Liver (tissue), 9 donors: Measurements from ENCODE around the gene SLC4A8. TPM values are rescaled to one million over a fixed set of nuclear protein-coding genes. Genes with fewer than 3 reads are reported as not detected.

ENCODE experiments used
- DNase-seq: peaks from one replicate; pipeline ENCODE4 v3.0.0-alpha.2; 2017; ENCODE audit warnings: low spot score
- H3K27ac ChIP-seq, 2 donors: one replicate each; pipeline ENCODE4 v1.7.0; 2013; ENCODE audit warnings: inconsistent platforms in 2 of 2, low read length in 2 of 2, control low read depth in 1 of 2, low read depth in 1 of 2, mild to moderate bottlenecking in 1 of 2
- H3K27me3 ChIP-seq, 4 donors: one replicate each; pipeline versions ENCODE4 v1.6.1 to v1.7.0; 2013; ENCODE audit warnings: low read length in 3 of 4, inconsistent platforms in 1 of 4, mild to moderate bottlenecking in 1 of 4, moderate library complexity in 1 of 4; ENCODE audit not compliant: control insufficient read depth in 4 of 4, insufficient read depth in 4 of 4
- H3K36me3 ChIP-seq, 4 donors: one replicate each; pipeline versions ENCODE4 v1.6.1 to v1.7.0; 2013; ENCODE audit warnings: low read length in 3 of 4, mild to moderate bottlenecking in 3 of 4, low read depth in 1 of 4, moderate library complexity in 1 of 4; ENCODE audit not compliant: control insufficient read depth in 4 of 4, insufficient read depth in 3 of 4
- H3K4me1 ChIP-seq, 4 donors: one replicate each; pipeline versions ENCODE4 v1.6.1 to v1.7.0; 2013; ENCODE audit warnings: low read length in 3 of 4, mild to moderate bottlenecking in 3 of 4, moderate library complexity in 1 of 4; ENCODE audit not compliant: control insufficient read depth in 4 of 4, insufficient read depth in 4 of 4
- H3K4me3 ChIP-seq, 3 donors: one replicate each; pipeline versions ENCODE4 v1.6.1 to v1.7.0; 2013; ENCODE audit warnings: low read length in 3 of 3, control low read depth in 1 of 3, low read depth in 1 of 3, mild to moderate bottlenecking in 1 of 3
- H3K9ac ChIP-seq, 2 donors: one replicate each; pipeline ENCODE4 v1.7.0; 2013; ENCODE audit warnings: low read length in 2 of 2, mild to moderate bottlenecking in 2 of 2, moderate library complexity in 2 of 2, control low read depth in 1 of 2, low read depth in 1 of 2
- H3K9me3 ChIP-seq, 4 donors: one replicate each; pipeline versions ENCODE4 v1.6.1 to v1.7.0; 2013; ENCODE audit warnings: low read length in 3 of 4; ENCODE audit not compliant: control insufficient read depth in 4 of 4
- ATF3 ChIP-seq: IDR thresholded peaks from 2 replicates; pipeline ENCODE4 v1.6.1; 2016; ENCODE audit warnings: antibody characterized with exemption
- CTCF ChIP-seq: fragments of 150-350 bp; IDR thresholded peaks from 2 replicates; pipeline ENCODE4 v1.5.1; 2017; ENCODE audit warnings: improper control_type of control experiment, low read depth, low read length; ENCODE audit not compliant: missing input control
- EGR1 ChIP-seq, 2 donors: IDR thresholded peaks; 2 replicates each; pipeline ENCODE4 v1.6.1; 2016 to 2018; ENCODE audit warnings: antibody characterized with exemption in 2 of 2, low read depth in 2 of 2
- FOXA1 ChIP-seq: IDR thresholded peaks from 2 replicates; pipeline ENCODE4 v1.6.1; 2016; ENCODE audit warnings: antibody characterized with exemption
- FOXA2 ChIP-seq: IDR thresholded peaks from 2 replicates; pipeline ENCODE4 v1.6.1; 2016; ENCODE audit warnings: antibody characterized with exemption
- GABPA ChIP-seq, 2 donors: IDR thresholded peaks in 1 of 2; conservative IDR thresholded peaks in 1 of 2; 2 replicates each; pipeline ENCODE4 v1.6.1; 2016; ENCODE audit warnings: antibody characterized with exemption in 2 of 2, mild to moderate bottlenecking in 1 of 2, moderate library complexity in 1 of 2
- HNF4A ChIP-seq, 2 donors: conservative IDR thresholded peaks; 2 replicates each; pipeline ENCODE4 v1.6.1; 2016; ENCODE audit warnings: antibody characterized with exemption in 2 of 2, mild to moderate bottlenecking in 2 of 2
- HNF4G ChIP-seq: IDR thresholded peaks from 2 replicates; pipeline ENCODE4 v1.6.1; 2016; ENCODE audit warnings: antibody characterized with exemption
- JUND ChIP-seq, 2 donors: IDR thresholded peaks; 2 replicates each; pipeline ENCODE4 v1.6.1; 2016; ENCODE audit warnings: antibody characterized with exemption in 2 of 2
- MAX ChIP-seq: IDR thresholded peaks from 2 replicates; pipeline ENCODE4 v1.6.1; 2016; ENCODE audit warnings: antibody characterized with exemption
- NR2F2 ChIP-seq: IDR thresholded peaks from 2 replicates; pipeline ENCODE4 v1.6.1; 2016; ENCODE audit warnings: antibody characterized with exemption
- RAD21 ChIP-seq, 2 donors: IDR thresholded peaks; 2 replicates each; pipeline ENCODE4 v1.6.1; 2016; ENCODE audit warnings: antibody characterized with exemption in 2 of 2, mild to moderate bottlenecking in 2 of 2
- REST ChIP-seq: IDR thresholded peaks from 2 replicates; pipeline ENCODE4 v1.6.1; 2016; ENCODE audit warnings: antibody characterized with exemption, mild to moderate bottlenecking
- RXRA ChIP-seq, 2 donors: IDR thresholded peaks; 2 replicates each; pipeline ENCODE4 v1.6.1; 2017 to 2018; ENCODE audit warnings: antibody characterized with exemption in 2 of 2, mild to moderate bottlenecking in 1 of 2
- SP1 ChIP-seq: IDR thresholded peaks from 2 replicates; pipeline ENCODE4 v1.6.1; 2018; ENCODE audit warnings: antibody characterized with exemption, mild to moderate bottlenecking
- TAF1 ChIP-seq: conservative IDR thresholded peaks from 2 replicates; pipeline ENCODE4 v1.6.1; 2016; ENCODE audit warnings: antibody characterized with exemption, mild to moderate bottlenecking
- YY1 ChIP-seq: IDR thresholded peaks from 2 replicates; pipeline ENCODE4 v1.6.1; 2016; ENCODE audit warnings: antibody characterized with exemption, mild to moderate bottlenecking
- ZBTB33 ChIP-seq: IDR thresholded peaks from 2 replicates; pipeline ENCODE4 v1.6.1; 2016; ENCODE audit warnings: antibody characterized with exemption
- WGBS: extraction: QIAGEN DNeasy Blood & Tissue Kit; methylation state at CpG from one replicate; pipeline ENCODE4 v1.1.7; 2013; 5-methylcytosine and 5-hydroxymethylcytosine counted together
- polyA plus RNA-seq, 2 donors: library from polyadenylated mRNA; stranded (reverse) in 1 of 2; unstranded in 1 of 2; fragments of 200-250 nt in 1 of 2; fragments of >200 nt in 1 of 2; fragmentation: Nextera tagmentation in 1 of 2; extraction: Ambion mirVana in 1 of 2; gene quantifications; one replicate each; pipeline versions ENCODE4 v1.2.1 to v1.2.3, GENCODE V29; 2013 to 2015
- total RNA-seq, 2 donors: library from RNA; depleted of rRNA; stranded (reverse); fragments of >200 nt; gene quantifications; one replicate each; pipeline ENCODE4 v1.2.3, GENCODE V29; 2014
- donor health status: healthy.
- donor health status: healthy.
- donor health status: healthy.
- donor health status: healthy.
- donor health status: healthy.

Gene SLC4A8
- total and polyA plus RNA-seq, 4 donors, result 0.07 to 1.0 (median 0.75) TPM; not detected in 1

- Histone ChIP-seq H3K9me3 (no peaks in the 10 kb centered on the region), H3K4me3 (no peak overlapping the region), H3K27ac (no peak overlapping the region), H3K27me3 (no peaks in the 10 kb centered on the region), H3K4me1 (peaks cover 0 to 3% (median 0%) of the 10 kb centered on the region in 4 donors), H3K9ac (no peak overlapping the region), H3K36me3 (no peaks in the 10 kb centered on the region)
- 88% methylated on average over 2 of the region's 2 CpGs for WGBS
- DNase-seq, result no peak
- no peak for TF ChIP-seq REST
- TF ChIP-seq ZBTB33, result no peak
- no peak for TF ChIP-seq RAD21 (IDR thresholded peaks at IDR 0.05)
- no peak for TF ChIP-seq RXRA (IDR thresholded peaks at IDR 0.05)
- TF ChIP-seq JUND (IDR thresholded peaks at IDR 0.05), result no peak
- no peak for TF ChIP-seq ATF3
- TF ChIP-seq HNF4G, result no peak
- TF ChIP-seq FOXA2, result no peak
- TF ChIP-seq HNF4A (conservative IDR thresholded peaks at IDR 0.05), result no peak
- no peak for TF ChIP-seq SP1
- no peak for TF ChIP-seq FOXA1
- TF ChIP-seq TAF1, result no peak
- no peak for TF ChIP-seq CTCF
- TF ChIP-seq EGR1 (IDR thresholded peaks at IDR 0.05; ENCODE audit: low read depth in 2 of 2), result no peak
These were observed 8.3 kb downstream of the SLC4A8 start for GRCh38 chr12:51432921-51433320.

- Histone ChIP-seq H3K4me3 (no peak overlapping the region), H3K27ac (no peak overlapping the region), H3K9ac (no peak overlapping the region), H3K36me3 (no peaks in the 10 kb centered on the region), H3K27me3 (no peaks in the 10 kb centered on the region), H3K4me1 (peaks cover 0 to 3% (median 0%) of the 10 kb centered on the region in 4 donors), H3K9me3 (no peaks in the 10 kb centered on the region)
- no peak for DNase-seq
- WGBS, result 30% methylated on average over 1 of the region's 1 CpG
- no peak for TF ChIP-seq GABPA (IDR thresholded peaks at IDR 0.05 in 1 of 2, conservative IDR thresholded peaks at IDR 0.05 in 1 of 2)
- TF ChIP-seq REST, result peak; percentile 29
- no peak for TF ChIP-seq SP1
- no peak for TF ChIP-seq CTCF
- no peak for TF ChIP-seq MAX
- no peak for TF ChIP-seq RXRA (IDR thresholded peaks at IDR 0.05)
- TF ChIP-seq NR2F2, result no peak
- TF ChIP-seq JUND (IDR thresholded peaks at IDR 0.05), result no peak
- peak; percentile 58 for TF ChIP-seq FOXA2
- peak; percentile 19 for TF ChIP-seq YY1
- peak; percentile 80 for TF ChIP-seq FOXA1
- TF ChIP-seq HNF4G, result no peak
These were observed 9.7 kb downstream of the SLC4A8 start for GRCh38 chr12:51434305-51434704.
